ENCODE data around the gene GIT1.

Gene GIT1

GRCh38 chr17:29608986-29609385 lies 19.5 kb upstream of the GIT1 start:
- H4K20me1 ChIP-seq (ENCODE audit: insufficient read depth, low read length), result no peaks in the 10 kb centered on the region
- no peak overlapping the region for H3K9ac ChIP-seq (ENCODE audit: low read length)
- H3K27ac ChIP-seq (ENCODE audit: low read depth, low read length, poor library complexity, severe bottlenecking), result no peak overlapping the region
- no peaks in the 10 kb centered on the region for H3K9me3 ChIP-seq (ENCODE audit: low read length)
- no peaks in the 10 kb centered on the region for H3K79me2 ChIP-seq (ENCODE audit: insufficient read depth, low read length)
- no peak overlapping the region for H2AFZ ChIP-seq (ENCODE audit: low read length)
- H3K36me3 ChIP-seq (ENCODE audit: insufficient read depth, low read length), result no peaks in the 10 kb centered on the region
- no peaks in the 10 kb centered on the region for H3F3A ChIP-seq (ENCODE audit: insufficient read depth, low read length)
- TF ChIP-seq CTCF (IDR thresholded peaks at IDR 0.05; ENCODE audit: low read length) (no peak), EZH2 (IDR thresholded peaks at IDR 0.05; ENCODE audit: borderline replicate concordance, low read length) (no peak)
- peak overlapping the region; percentile 42 for H3K4me2 ChIP-seq (ENCODE audit: low read length)
- H3K9me2 ChIP-seq (ENCODE audit: low read depth, low read length), result no peaks in the 10 kb centered on the region
- no peak overlapping the region for H3K4me3 ChIP-seq (ENCODE audit: low read depth, low read length, poor library complexity, severe bottlenecking)
- no peaks in the 10 kb centered on the region; the same call in 1 of the 2 replicates for H3K27me3 ChIP-seq (ENCODE audit: insufficient read depth, low read length)
- peaks cover 36% of the 10 kb centered on the region for H3K4me1 ChIP-seq (ENCODE audit: insufficient read depth, low read length, severe bottlenecking)

GRCh38 chr17:29607557-29608195 lies 18.2 kb upstream of the GIT1 start:
- TF ChIP-seq EZH2 (IDR thresholded peaks at IDR 0.05; ENCODE audit: borderline replicate concordance, low read length), result no peak
- TF ChIP-seq CTCF (IDR thresholded peaks at IDR 0.05; ENCODE audit: low read length), result no peak
- peak overlapping the region; percentile 14; the same call in 1 of the 2 replicates for H3K9ac ChIP-seq (ENCODE audit: low read length)
- no peak overlapping the region for H2AFZ ChIP-seq (ENCODE audit: low read length)
- H3K9me2 ChIP-seq (ENCODE audit: low read depth, low read length), result no peaks in the 10 kb centered on the region
- H3K4me2 ChIP-seq (ENCODE audit: low read length), result peak overlapping the region; percentile 42
- H3K36me3 ChIP-seq (ENCODE audit: insufficient read depth, low read length), result no peaks in the 10 kb centered on the region
- H4K20me1 ChIP-seq (ENCODE audit: insufficient read depth, low read length), result no peaks in the 10 kb centered on the region
- H3K27me3 ChIP-seq (ENCODE audit: insufficient read depth, low read length), result no peaks in the 10 kb centered on the region; the same call in 1 of the 2 replicates
- peak overlapping the region; percentile 22 for H3K4me3 ChIP-seq (ENCODE audit: low read depth, low read length, poor library complexity, severe bottlenecking)
- no peak overlapping the region for H3K27ac ChIP-seq (ENCODE audit: low read depth, low read length, poor library complexity, severe bottlenecking)
- no peaks in the 10 kb centered on the region for H3F3A ChIP-seq (ENCODE audit: insufficient read depth, low read length)
- H3K9me3 ChIP-seq (ENCODE audit: low read length), result no peaks in the 10 kb centered on the region
- no peaks in the 10 kb centered on the region for H3K79me2 ChIP-seq (ENCODE audit: insufficient read depth, low read length)
- H3K4me1 ChIP-seq (ENCODE audit: insufficient read depth, low read length, severe bottlenecking), result peaks cover 31% of the 10 kb centered on the region

GRCh38 chr17:29603109-29603674 lies 13.7 kb upstream of the GIT1 start:
- peaks cover 3% of the 10 kb centered on the region; the same call in 1 of the 2 replicates for H3K27me3 ChIP-seq (ENCODE audit: insufficient read depth, low read length)
- H2AFZ ChIP-seq (ENCODE audit: low read length), result no peak overlapping the region
- H3K27ac ChIP-seq (ENCODE audit: low read depth, low read length, poor library complexity, severe bottlenecking), result peak overlapping the region; percentile 23
- H3K9ac ChIP-seq (ENCODE audit: low read length), result no peak overlapping the region
- no peak for TF ChIP-seq CTCF (IDR thresholded peaks at IDR 0.05; ENCODE audit: low read length)
- TF ChIP-seq EZH2 (IDR thresholded peaks at IDR 0.05; ENCODE audit: borderline replicate concordance, low read length), result no peak
- H3K4me1 ChIP-seq (ENCODE audit: insufficient read depth, low read length, severe bottlenecking), result peaks cover 22% of the 10 kb centered on the region
- no peaks in the 10 kb centered on the region for H3K36me3 ChIP-seq (ENCODE audit: insufficient read depth, low read length)
- H3F3A ChIP-seq (ENCODE audit: insufficient read depth, low read length), result no peaks in the 10 kb centered on the region
- H4K20me1 ChIP-seq (ENCODE audit: insufficient read depth, low read length), result no peaks in the 10 kb centered on the region
- no peak overlapping the region for H3K4me2 ChIP-seq (ENCODE audit: low read length)
- H3K9me3 ChIP-seq (ENCODE audit: low read length), result no peaks in the 10 kb centered on the region
- no peak overlapping the region for H3K4me3 ChIP-seq (ENCODE audit: low read depth, low read length, poor library complexity, severe bottlenecking)
- H3K9me2 ChIP-seq (ENCODE audit: low read depth, low read length), result no peaks in the 10 kb centered on the region
- no peaks in the 10 kb centered on the region for H3K79me2 ChIP-seq (ENCODE audit: insufficient read depth, low read length)
